Esophagus muscularis mucosa (tissue), 3 donors: Measurements from ENCODE around the gene C5orf46.

Experiments
- CTCF ChIP-seq, 3 experiments: fragments of 200-600 bp in 2 of 3; fragments of 450-650 bp in 1 of 3; sonication (generic) in 2 of 3; IDR thresholded peaks; one replicate each; pipeline ENCODE4 v1.5.1; 2017 to 2019; ENCODE audit warnings: antibody characterized with exemption in 3 of 3, mild to moderate bottlenecking in 2 of 3, moderate library complexity in 1 of 3
- POLR2A ChIP-seq: fragments of 450-650 bp; IDR thresholded peaks from one replicate; pipeline ENCODE4 v1.6.1; 2017; ENCODE audit warnings: antibody characterized with exemption, moderate library complexity, mild to moderate bottlenecking, low read depth
- POLR2AphosphoS5 ChIP-seq, 2 donors: sonication (generic); formaldehyde crosslinking; IDR thresholded peaks; one replicate each; pipeline ENCODE4 v1.6.1; 2017; ENCODE audit warnings: antibody characterized with exemption in 2 of 2

- TF ChIP-seq CTCF (IDR thresholded peaks at IDR 0.05), result no peak
- TF ChIP-seq POLR2AphosphoS5 (IDR thresholded peaks at IDR 0.05), result no peak
- TF ChIP-seq POLR2A, result no peak
These were observed 12.5 kb downstream of the C5orf46 start for GRCh38 chr5:147893820-147894219.
